GM12801 (cell line): ENCODE results near the gene KRTAP4-3.

Experiments
- TF ChIP-seq, protein P1 (sequence below): IDR thresholded peaks from one replicate; pipeline ENCODE4 v1.5.1; 2011; ENCODE audit warnings: control low read depth; ENCODE audit not compliant: insufficient read length; ENCODE audit errors: extremely low read depth

KRTAP4-3 gene

DNA sequence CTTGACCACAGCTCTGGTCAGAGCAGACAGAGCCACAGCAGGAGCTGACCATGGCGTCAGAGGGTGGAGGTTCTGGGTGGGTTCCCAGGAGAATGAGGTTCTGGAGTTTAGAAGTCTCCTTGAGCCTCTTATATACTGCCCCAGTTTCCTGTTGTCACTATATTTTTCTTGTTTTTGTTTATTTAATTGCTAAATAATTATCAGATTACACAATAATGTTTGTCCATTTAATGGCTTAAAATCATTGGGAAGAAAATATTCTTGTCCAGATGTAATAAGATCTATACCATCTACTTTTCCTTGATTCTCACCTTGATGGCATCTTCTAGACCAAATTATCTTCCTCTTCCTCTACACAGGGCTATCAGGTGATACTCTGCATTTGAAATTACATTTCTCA lies at the start of gene KRTAP4-3:
Gene KRTAP4-3, minus strand, starts transcription at position 101 of the 400 bp plus-strand sequence. Its CDS starts 49 bp downstream, at position 52.
- TF ChIP-seq, protein P1, sequence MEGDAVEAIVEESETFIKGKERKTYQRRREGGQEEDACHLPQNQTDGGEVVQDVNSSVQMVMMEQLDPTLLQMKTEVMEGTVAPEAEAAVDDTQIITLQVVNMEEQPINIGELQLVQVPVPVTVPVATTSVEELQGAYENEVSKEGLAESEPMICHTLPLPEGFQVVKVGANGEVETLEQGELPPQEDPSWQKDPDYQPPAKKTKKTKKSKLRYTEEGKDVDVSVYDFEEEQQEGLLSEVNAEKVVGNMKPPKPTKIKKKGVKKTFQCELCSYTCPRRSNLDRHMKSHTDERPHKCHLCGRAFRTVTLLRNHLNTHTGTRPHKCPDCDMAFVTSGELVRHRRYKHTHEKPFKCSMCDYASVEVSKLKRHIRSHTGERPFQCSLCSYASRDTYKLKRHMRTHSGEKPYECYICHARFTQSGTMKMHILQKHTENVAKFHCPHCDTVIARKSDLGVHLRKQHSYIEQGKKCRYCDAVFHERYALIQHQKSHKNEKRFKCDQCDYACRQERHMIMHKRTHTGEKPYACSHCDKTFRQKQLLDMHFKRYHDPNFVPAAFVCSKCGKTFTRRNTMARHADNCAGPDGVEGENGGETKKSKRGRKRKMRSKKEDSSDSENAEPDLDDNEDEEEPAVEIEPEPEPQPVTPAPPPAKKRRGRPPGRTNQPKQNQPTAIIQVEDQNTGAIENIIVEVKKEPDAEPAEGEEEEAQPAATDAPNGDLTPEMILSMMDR: no peak

DNA sequence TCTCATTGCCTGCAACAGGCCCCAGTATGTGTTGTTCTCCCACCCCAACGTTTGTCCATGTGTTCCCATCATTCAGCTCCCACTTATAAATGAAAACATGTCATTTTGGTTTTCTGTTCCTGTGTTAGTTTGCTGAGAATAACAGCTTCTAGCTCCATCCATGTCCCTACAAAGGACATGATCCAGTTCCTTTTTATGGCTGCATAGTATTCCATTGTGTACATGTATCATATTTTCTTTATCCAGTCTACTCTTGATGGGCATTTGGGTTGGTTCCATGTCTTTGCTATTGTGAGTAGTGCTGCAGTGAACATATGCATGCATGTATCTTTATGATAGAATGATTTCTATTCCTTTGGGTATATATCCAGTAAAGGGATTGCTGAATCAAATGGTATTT lies 47.7 kb upstream of the KRTAP4-3 start:
- TF ChIP-seq, protein P1: no peak

DNA sequence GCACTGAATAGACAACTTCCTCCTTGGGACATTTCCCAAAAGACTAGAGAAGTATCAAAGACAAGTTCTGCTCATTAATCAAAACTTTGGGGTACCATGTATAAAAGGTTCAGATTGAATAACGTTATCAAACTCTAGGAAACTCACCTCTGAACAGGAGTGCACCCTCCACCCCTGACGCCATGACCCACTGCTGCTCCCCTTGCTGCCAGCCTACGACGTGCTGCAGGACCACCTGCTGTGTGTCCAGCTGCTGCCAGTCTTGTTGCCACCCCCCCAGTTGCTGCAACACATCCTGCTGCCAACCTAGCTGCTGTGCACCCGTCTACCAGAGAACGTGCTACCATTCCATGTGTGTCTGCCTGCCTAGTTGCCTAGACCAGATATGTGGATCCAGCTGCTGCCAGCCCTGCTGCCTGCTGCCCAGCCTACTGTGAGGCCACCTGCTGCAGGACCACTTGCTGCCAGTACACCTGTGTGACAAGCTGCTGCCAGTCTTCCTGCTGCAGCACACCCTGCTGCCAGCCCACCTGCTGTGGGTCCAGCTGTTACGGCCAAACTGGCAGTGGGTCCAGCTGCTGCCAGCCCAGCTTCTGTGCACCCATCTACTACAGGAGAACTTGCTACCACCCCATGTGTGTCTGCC lies 44.6 kb upstream of the KRTAP4-3 start:
- TF ChIP-seq, protein P1: no peak

DNA sequence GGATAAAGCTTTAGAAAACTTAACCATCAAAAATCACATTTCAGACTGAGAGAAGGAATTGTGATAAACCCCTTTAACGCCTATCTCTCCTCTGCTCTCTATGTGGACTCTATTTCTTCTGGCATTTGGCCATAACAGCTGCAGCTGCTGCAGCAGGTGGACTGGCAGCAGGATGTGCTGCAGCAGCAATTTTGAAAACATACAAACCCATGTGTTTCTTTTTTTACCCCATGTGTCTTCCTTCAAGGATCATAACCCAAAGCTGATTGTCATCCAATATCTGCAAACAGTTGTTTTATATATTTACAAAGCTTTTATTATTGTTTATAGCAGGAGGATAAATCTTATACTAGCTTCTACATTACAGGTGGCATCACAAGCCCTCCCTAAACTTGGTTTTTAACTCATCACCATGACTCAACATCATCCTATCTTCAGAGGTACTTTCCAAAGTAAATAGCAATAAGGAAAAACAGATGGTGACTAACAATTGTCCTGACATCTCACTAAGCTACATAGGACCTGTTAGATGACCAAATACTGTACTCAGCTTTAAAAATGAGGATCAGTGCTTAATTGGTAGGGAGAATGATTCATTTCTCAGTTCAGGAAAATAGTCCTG lies 43.9 kb upstream of the KRTAP4-3 start:
- TF ChIP-seq, protein P1: no peak

DNA sequence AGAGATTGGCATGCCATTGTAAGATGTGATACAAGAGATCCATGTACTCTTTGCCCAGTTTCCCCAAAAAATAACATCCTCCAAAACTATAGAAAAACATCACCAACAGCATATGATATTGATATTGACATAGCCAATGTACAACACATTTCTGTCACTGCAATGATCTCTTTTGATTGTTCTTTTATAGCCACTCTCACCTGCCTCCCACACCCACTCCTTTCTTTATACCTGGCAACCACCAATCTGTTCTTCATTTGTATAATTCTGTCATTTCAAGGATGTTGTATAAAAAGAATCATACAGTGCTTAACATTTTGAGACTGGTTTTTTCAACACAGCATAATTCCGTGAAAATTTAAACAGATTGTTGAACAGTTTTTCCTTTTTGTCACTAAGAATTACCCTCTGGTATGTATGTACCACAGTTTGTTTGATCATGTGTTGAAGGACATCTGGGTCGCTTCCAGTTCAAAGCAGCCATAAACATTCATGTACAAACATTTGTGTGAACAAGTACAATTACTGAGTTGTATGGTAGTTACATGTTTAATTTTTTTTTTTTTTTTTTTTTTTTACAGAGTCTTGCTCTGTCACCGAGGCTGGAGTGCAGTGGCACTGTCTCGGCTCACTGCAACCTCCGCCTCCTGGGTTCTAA lies 31.5 kb upstream of the KRTAP4-3 start:
- TF ChIP-seq, protein P1: no peak

DNA sequence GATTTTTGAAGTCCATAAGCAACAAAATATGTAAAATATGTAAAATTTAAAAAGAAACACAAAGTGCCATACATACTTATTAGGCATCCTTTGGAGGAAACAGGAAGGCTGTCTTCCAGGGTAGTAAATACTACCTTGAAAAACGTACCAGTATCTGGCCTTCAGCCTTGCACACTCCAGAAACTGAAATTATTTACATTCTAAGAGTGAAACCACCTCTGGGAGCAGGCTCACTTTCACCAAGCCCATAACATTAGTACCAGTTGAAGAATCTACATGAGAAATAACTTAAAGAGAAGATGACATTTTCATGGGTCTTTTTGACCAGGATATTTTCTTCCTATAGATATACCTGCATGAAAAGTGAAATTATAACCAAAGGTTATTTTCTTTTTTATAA lies 28.0 kb upstream of the KRTAP4-3 start:
- TF ChIP-seq, protein P1: no peak

DNA sequence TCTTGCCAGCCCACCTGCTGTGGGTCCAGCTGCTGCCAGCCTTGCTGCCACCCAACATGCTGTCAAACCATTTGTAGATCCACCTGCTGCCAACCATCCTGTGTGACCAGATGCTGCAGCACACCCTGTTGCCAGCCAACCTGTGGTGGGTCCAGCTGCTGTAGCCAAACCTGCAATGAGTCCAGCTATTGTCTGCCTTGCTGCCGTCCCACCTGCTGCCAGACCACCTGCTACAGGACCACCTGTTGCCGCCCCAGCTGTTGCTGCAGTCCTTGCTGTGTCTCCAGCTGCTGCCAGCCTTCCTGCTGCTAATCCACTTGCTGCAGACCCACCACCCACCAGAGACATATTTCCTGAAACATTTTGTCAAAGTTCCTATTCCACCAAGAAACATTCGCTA lies 22.3 kb upstream of the KRTAP4-3 start:
- TF ChIP-seq, protein P1: no peak
